Measurements from ENCODE around the gene PDXDC1.

The PDXDC1 gene

DNA sequence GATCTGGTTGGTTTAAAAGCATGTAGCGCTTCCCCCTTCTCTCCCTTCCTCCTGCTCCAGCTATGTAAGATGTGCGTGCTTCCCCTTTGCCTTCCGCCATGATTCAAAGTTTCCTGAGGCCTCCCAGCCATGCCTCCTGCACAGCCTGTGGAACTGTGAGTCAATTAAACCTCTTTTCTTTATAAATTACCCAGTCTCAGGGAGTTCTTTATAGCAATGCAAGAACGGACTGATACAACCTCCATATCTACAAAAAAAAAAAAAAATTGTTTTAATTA is 16.6 kb upstream of the PDXDC1 start:
- no peaks in the 10 kb centered on the region for H3K36me3 ChIP-seq (ENCODE audit: low read length)
- no peaks in the 10 kb centered on the region for H3K9me3 ChIP-seq (ENCODE audit: insufficient read depth, low read length)
- peaks cover 5% of the 10 kb centered on the region; the same call in 1 of the 2 replicates for H3K27me3 ChIP-seq (ENCODE audit: low read length)
- no peak overlapping the region for H3K27ac ChIP-seq (ENCODE audit: low read depth, low read length)
- H3K9me2 ChIP-seq (replicated peaks; ENCODE audit: insufficient read depth, low read length), result no peaks in the 10 kb centered on the region
- no peak overlapping the region for H3K9ac ChIP-seq (ENCODE audit: low read length)
- TF ChIP-seq, protein P1, sequence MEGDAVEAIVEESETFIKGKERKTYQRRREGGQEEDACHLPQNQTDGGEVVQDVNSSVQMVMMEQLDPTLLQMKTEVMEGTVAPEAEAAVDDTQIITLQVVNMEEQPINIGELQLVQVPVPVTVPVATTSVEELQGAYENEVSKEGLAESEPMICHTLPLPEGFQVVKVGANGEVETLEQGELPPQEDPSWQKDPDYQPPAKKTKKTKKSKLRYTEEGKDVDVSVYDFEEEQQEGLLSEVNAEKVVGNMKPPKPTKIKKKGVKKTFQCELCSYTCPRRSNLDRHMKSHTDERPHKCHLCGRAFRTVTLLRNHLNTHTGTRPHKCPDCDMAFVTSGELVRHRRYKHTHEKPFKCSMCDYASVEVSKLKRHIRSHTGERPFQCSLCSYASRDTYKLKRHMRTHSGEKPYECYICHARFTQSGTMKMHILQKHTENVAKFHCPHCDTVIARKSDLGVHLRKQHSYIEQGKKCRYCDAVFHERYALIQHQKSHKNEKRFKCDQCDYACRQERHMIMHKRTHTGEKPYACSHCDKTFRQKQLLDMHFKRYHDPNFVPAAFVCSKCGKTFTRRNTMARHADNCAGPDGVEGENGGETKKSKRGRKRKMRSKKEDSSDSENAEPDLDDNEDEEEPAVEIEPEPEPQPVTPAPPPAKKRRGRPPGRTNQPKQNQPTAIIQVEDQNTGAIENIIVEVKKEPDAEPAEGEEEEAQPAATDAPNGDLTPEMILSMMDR (IDR thresholded peaks at IDR 0.05; ENCODE audit: insufficient read depth, low read length, poor library complexity, severe bottlenecking), result no peak
- no peak for TF ChIP-seq EZH2phosphoT487 (conservative IDR thresholded peaks at IDR 0.05; ENCODE audit: low read length)
- no peak overlapping the region for H3K4me3 ChIP-seq (ENCODE audit: insufficient read depth, low read length, poor library complexity, severe bottlenecking)
- H3K79me2 ChIP-seq (ENCODE audit: insufficient read depth, low read length), result no peaks in the 10 kb centered on the region
- H4K20me1 ChIP-seq (ENCODE audit: low read depth, low read length), result no peaks in the 10 kb centered on the region
- H3F3A ChIP-seq (ENCODE audit: insufficient read depth), result no peaks in the 10 kb centered on the region
- H2AFZ ChIP-seq (ENCODE audit: low read depth, low read length, severe bottlenecking), result no peak overlapping the region
- H3K4me2 ChIP-seq (ENCODE audit: low read depth, low read length, poor library complexity, severe bottlenecking), result no peak overlapping the region

DNA sequence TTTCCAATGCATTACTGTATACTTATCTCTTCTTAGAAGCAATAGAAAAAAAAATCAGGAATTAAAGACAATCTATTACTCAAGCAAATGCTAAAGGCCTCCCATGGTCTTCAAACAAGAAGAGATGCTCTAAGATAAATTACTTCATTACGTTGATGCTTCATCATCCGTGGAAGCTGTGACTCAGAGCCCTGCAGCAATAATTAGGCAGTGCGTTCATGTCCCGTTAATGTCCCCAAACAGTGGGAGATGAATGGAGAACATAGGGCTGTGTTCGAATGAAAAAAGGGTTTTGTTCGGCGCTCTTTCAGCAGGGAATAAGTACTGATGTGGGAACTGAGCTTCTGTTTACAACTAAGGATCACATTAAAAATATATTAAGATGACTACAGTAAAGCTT is 15.9 kb upstream of the PDXDC1 start:
- no peak overlapping the region for H3K4me3 ChIP-seq (ENCODE audit: insufficient read depth, low read length, poor library complexity, severe bottlenecking)
- H3K27ac ChIP-seq (ENCODE audit: low read depth, low read length), result no peak overlapping the region
- H4K20me1 ChIP-seq (ENCODE audit: low read depth, low read length), result no peaks in the 10 kb centered on the region
- H3K36me3 ChIP-seq (ENCODE audit: low read length), result no peaks in the 10 kb centered on the region
- no peak overlapping the region for H3K9ac ChIP-seq (ENCODE audit: low read length)
- H2AFZ ChIP-seq (ENCODE audit: low read depth, low read length, severe bottlenecking), result no peak overlapping the region
- H3K79me2 ChIP-seq (ENCODE audit: insufficient read depth, low read length), result no peaks in the 10 kb centered on the region
- TF ChIP-seq, protein P1 (IDR thresholded peaks at IDR 0.05; ENCODE audit: insufficient read depth, low read length, poor library complexity, severe bottlenecking), result no peak
- no peak for TF ChIP-seq EZH2phosphoT487 (conservative IDR thresholded peaks at IDR 0.05; ENCODE audit: low read length)
- no peaks in the 10 kb centered on the region for H3K9me2 ChIP-seq (replicated peaks; ENCODE audit: insufficient read depth, low read length)
- H3K27me3 ChIP-seq (ENCODE audit: low read length), result peaks cover 10% of the 10 kb centered on the region; the same call in 1 of the 2 replicates
- H3F3A ChIP-seq (ENCODE audit: insufficient read depth), result no peaks in the 10 kb centered on the region
- no peak overlapping the region for H3K4me2 ChIP-seq (ENCODE audit: low read depth, low read length, poor library complexity, severe bottlenecking)
- H3K9me3 ChIP-seq (ENCODE audit: insufficient read depth, low read length), result no peaks in the 10 kb centered on the region

DNA sequence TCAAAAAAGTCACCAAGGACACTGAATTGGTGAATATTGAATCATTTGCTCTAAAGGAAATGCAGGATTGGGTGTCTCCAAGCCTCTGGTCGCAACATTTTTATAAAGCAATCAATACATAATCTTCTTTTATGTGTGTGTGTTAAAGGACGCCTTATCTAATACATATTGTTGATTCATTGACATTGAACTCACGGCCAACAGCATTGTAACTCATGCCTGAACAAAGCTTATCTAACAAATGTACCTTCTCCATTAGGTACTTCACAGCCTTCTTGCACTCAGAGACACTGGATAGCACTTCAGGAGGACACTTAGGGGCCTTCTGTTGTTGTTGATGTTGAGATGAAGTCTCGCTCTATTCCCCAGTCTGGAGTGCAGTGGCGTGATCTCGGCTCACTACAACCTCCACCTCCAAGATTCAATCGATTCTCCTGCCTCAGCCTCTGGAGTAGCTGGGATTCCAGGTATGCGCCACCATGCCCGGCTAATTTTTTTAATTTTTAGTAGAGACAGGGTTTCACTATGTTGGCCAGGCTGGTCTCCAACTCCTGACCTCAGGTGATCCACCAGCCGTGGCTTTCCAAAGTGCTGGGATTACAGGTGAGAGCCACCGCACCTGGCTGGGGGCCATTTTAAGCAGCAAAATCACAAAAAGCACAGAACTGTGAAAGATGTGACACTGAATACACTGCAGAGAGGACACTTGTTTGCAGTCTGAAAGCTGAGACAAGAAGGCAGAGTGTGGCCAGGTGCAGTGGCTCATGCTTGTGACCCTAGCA is 13.2 kb upstream of the PDXDC1 start:
- TF ChIP-seq EZH2phosphoT487 (conservative IDR thresholded peaks at IDR 0.05; ENCODE audit: low read length), result no peak
- TF ChIP-seq, protein P1 (IDR thresholded peaks at IDR 0.05; ENCODE audit: insufficient read depth, low read length, poor library complexity, severe bottlenecking), result no peak
- H3K36me3 ChIP-seq (ENCODE audit: low read length), result no peaks in the 10 kb centered on the region
- no peaks in the 10 kb centered on the region for H4K20me1 ChIP-seq (ENCODE audit: low read depth, low read length)
- no peak overlapping the region for H3K9ac ChIP-seq (ENCODE audit: low read length)
- no peak overlapping the region for H3K27ac ChIP-seq (ENCODE audit: low read depth, low read length)
- no peak overlapping the region for H2AFZ ChIP-seq (ENCODE audit: low read depth, low read length, severe bottlenecking)
- no peak overlapping the region for H3K4me2 ChIP-seq (ENCODE audit: low read depth, low read length, poor library complexity, severe bottlenecking)
- peaks cover 10% of the 10 kb centered on the region; the same call in 1 of the 2 replicates for H3K27me3 ChIP-seq (ENCODE audit: low read length)
- H3K9me3 ChIP-seq (ENCODE audit: insufficient read depth, low read length), result no peaks in the 10 kb centered on the region
- H3K9me2 ChIP-seq (replicated peaks; ENCODE audit: insufficient read depth, low read length), result no peaks in the 10 kb centered on the region
- H3K4me3 ChIP-seq (ENCODE audit: insufficient read depth, low read length, poor library complexity, severe bottlenecking), result no peak overlapping the region
- no peaks in the 10 kb centered on the region for H3F3A ChIP-seq (ENCODE audit: insufficient read depth)
- no peaks in the 10 kb centered on the region for H3K79me2 ChIP-seq (ENCODE audit: insufficient read depth, low read length)
